PC-9 (cell line): ENCODE measurements around the gene PSMA5.

Experiments used
- CTCF ChIP-seq: fragments of 200-600 bp; sonication (generic); conservative IDR thresholded peaks from 2 replicates; pipeline ENCODE4 v1.6.1; 2017; ENCODE audit warnings: mixed run types, antibody characterized with exemption, mild to moderate bottlenecking, moderate library complexity
- EZH2 ChIP-seq: fragments of 200-600 bp; sonication (generic); IDR thresholded peaks from 2 replicates; pipeline ENCODE4 v1.8.0; 2017; ENCODE audit warnings: antibody characterized with exemption, low read depth

GRCh38 chr1:109427171-109427467 lies 871 bp upstream of the PSMA5 start:
- no peak for TF ChIP-seq CTCF
- TF ChIP-seq EZH2: no peak
